GM12801 (cell line): ENCODE results near the gene ARPP19.

Experiments used
- TF ChIP-seq, protein P1 (sequence below): IDR thresholded peaks from one replicate; pipeline ENCODE4 v1.5.1; 2011; ENCODE audit warnings: control low read depth; ENCODE audit not compliant: insufficient read length; ENCODE audit errors: extremely low read depth

Gene ARPP19

GRCh38 chr15:52532427-52532826, 36.4 kb downstream of the ARPP19 start:
- TF ChIP-seq, protein P1, sequence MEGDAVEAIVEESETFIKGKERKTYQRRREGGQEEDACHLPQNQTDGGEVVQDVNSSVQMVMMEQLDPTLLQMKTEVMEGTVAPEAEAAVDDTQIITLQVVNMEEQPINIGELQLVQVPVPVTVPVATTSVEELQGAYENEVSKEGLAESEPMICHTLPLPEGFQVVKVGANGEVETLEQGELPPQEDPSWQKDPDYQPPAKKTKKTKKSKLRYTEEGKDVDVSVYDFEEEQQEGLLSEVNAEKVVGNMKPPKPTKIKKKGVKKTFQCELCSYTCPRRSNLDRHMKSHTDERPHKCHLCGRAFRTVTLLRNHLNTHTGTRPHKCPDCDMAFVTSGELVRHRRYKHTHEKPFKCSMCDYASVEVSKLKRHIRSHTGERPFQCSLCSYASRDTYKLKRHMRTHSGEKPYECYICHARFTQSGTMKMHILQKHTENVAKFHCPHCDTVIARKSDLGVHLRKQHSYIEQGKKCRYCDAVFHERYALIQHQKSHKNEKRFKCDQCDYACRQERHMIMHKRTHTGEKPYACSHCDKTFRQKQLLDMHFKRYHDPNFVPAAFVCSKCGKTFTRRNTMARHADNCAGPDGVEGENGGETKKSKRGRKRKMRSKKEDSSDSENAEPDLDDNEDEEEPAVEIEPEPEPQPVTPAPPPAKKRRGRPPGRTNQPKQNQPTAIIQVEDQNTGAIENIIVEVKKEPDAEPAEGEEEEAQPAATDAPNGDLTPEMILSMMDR, result no peak

DNA sequence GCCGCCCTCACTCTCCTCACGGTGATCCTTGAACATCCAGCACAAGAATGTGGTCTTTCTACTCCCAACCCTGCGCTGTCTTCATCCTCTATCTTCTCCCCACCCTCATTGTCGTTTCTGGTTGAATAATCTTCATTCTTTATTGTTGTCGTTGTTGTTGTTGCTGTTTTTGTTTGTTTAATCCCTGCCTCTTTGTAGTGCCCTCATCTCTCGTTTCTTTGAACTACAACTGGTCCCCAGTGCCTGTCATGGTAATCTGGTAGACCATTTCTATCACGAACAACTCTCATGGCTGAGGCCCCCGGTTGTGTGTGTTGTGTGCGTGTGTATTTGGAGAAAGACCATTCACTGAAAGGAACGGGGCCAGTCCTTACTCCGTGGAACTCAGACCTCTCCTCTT, 38.9 kb downstream of the ARPP19 start:
- TF ChIP-seq, protein P1, result no peak

DNA sequence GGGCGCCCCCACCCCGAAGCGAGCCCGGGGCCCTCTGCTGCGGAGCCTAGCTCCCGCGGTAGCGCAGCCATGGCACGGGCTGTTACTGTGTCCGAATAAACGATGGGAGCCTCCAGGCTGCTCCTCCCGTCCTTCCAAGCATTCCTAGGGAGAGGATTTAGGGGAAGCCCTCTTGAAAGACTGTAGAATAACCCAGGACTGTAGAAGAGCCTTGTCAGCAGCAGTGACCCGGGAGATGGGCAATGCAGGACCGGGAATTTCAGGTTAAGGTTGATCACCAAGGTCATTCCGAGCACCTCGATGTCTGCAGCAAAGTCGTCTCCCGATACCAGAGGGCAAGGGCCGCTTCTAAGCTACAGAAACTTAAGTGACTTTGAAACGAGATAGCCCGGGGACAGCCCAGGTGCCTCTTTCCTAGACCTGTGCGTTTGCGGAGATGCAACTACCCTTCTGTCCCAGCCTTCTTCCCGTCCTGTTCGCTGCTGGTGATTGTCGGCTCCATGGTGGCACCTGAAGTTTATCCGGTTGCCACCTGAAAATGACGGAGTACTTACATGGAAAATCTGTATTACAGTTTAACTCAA, 39.4 kb downstream of the ARPP19 start:
- TF ChIP-seq, protein P1, result no peak

GRCh38 chr15:52528564-52529340, 40.1 kb downstream of the ARPP19 start, which contains the start of gene MYO5A:
MYO5A (minus strand) TSS chr15:52528880; CDS start chr15:52528806, 74 bp downstream.
- TF ChIP-seq, protein P1, result no peak

DNA sequence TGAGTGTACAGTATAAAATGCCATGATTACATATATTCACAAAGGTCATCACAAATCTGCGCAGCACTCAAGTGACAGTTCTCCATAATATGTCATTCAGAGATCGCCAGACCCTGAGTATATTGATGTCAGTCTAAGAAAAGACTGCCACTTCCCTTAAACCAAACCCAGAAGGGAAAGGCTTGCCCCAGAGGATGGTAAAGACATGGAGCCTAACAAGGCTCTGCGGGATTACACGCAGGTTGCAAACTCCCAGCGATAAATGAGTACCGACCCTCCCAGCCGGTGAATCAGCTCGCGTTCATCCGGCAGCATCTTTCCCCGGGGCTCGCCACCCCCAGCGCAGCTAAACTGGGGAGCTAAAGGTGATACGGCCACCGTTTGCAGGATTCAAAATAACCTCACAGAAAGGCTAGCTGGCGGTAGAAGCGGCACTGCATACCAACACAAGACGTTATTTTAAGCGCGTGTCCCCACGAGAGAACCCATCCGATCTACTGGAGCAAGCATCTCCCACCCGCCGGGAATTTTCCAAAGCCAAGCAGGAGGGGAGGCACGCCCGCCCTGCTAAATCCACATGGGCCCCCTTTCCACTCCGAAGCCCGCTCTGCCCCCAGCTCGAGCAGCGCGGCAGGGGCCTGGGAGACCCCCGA, 40.8 kb downstream of the ARPP19 start:
- TF ChIP-seq, protein P1, result no peak

DNA sequence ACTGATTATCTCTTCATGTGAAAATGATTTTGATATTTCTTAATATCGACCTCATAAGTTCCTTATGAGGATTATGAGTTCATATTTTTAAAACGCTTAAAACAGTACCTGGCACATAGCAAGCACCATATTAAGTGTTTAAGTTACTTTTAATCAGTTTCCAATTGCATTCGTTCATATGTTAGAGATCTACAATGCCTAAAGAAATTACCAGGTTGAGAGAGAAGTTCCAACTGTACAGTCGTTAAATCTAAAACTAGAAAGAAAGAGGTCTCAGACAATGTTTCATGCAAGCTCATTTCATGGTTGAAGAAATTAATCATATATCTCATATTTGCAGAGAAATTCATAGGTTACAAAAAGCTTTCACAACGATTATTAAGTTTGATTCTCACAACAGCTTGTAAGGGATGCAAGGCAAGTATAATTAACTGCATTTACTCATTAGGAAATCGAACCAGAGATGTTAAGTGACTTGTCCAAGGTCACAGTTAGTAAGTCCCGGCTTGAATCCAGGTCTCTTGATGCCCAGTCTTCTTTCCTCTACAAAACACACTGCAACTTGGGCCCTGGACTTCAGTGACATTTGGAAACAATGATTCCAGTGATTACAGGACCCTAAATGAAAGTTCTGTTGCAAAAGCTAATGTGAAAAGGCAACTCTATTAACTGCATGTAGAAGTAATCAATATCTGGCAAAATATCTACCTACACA, 41.5 kb downstream of the ARPP19 start:
- TF ChIP-seq, protein P1, result no peak
